SK-N-SH (cell line): ENCODE data around the gene EIF5. TPM values are rescaled to one million over a fixed set of nuclear protein-coding genes. Genes with fewer than 3 reads are reported as not detected.

Experiments
- CTCF ChIA-PET: fragments of 300-600, 350-600 bp; formaldehyde crosslinking; extraction: SDS; loops from one replicate; lab custom pipeline; 2021; lab: Yijun Ruan, JAX
- POLR2A ChIA-PET: fragments of 350-600 bp; sonication (Branson Sonifier 250); formaldehyde crosslinking; extraction: SDS; loops from one replicate; lab custom pipeline; 2020; ENCODE audit warnings: antibody characterized with exemption, inconsistent platforms; lab: Yijun Ruan, JAX
- DNase-seq: peaks from one replicate; pipeline ENCODE4 v3.0.0; 2012
- H2AFZ ChIP-seq: fragments of 200-600 bp; sonication (generic); 2 replicates; pipeline ENCODE4 v1.8.1; 2016; ENCODE audit warnings: antibody characterized with exemption, mild to moderate bottlenecking, low read depth
- H3F3A ChIP-seq: fragments of 200-600 bp; sonication (generic); replicated peaks from 2 replicates; pipeline ENCODE3; 2016; ENCODE audit warnings: antibody characterized with exemption, mild to moderate bottlenecking; ENCODE audit not compliant: insufficient read depth
- H3K27ac ChIP-seq, 2 experiments: fragments of 200-500 bp in 1 of 2; fragments of 200-600 bp in 1 of 2; sonication (Bioruptor generic) in 1 of 2; sonication (generic), shearing (Covaris generic) in 1 of 2; 2 replicates each; pipeline versions ENCODE4 v1.5.1 to v1.6.1; 2014 to 2016; ENCODE audit warnings: low read depth in 2 of 2, inconsistent platforms in 1 of 2, low read length in 1 of 2, mild to moderate bottlenecking in 1 of 2, mixed read lengths in 1 of 2
- H3K27me3 ChIP-seq: fragments of 200-600 bp; sonication (generic), shearing (Covaris generic); 2 replicates; pipeline ENCODE4 v1.6.1; 2016; ENCODE audit warnings: mixed run types; ENCODE audit not compliant: insufficient read depth
- H3K36me3 ChIP-seq, 2 experiments: fragments of 200-500 bp in 1 of 2; fragments of 200-600 bp in 1 of 2; sonication (Bioruptor generic) in 1 of 2; sonication (generic) in 1 of 2; replicated peaks in 1 of 2; 2 replicates each; pipeline versions ENCODE3 to v1.5.1; 2014 to 2016; ENCODE audit warnings: low read length in 1 of 2, mild to moderate bottlenecking in 1 of 2; ENCODE audit not compliant: insufficient read depth in 2 of 2, control insufficient read depth in 1 of 2
- H3K4me1 ChIP-seq, 2 experiments: fragments of 200-500 bp in 1 of 2; fragments of 200-600 bp in 1 of 2; sonication (Bioruptor generic) in 1 of 2; sonication (generic), shearing (Covaris generic) in 1 of 2; 2 replicates each; pipeline versions ENCODE4 v1.5.1 to v1.6.1; 2014 to 2016; ENCODE audit warnings: low read depth in 1 of 2, low read length in 1 of 2, mixed run types in 1 of 2; ENCODE audit not compliant: insufficient read depth in 2 of 2, control insufficient read depth in 1 of 2
- H3K4me2 ChIP-seq: fragments of 200-600 bp; sonication (generic), shearing (Covaris generic); 2 replicates; pipeline ENCODE4 v1.6.1; 2017; ENCODE audit warnings: mixed run types
- H3K4me3 ChIP-seq, 2 experiments: fragments of 200-500 bp in 1 of 2; fragments of 200-600 bp in 1 of 2; sonication (Bioruptor generic) in 1 of 2; sonication (generic), shearing (Covaris generic) in 1 of 2; 2 replicates each; pipeline versions ENCODE4 v1.5.1 to v1.8.1; 2014 to 2016; ENCODE audit warnings: low read depth in 2 of 2, inconsistent platforms in 1 of 2, low read length in 1 of 2, mild to moderate bottlenecking in 1 of 2, mixed read lengths in 1 of 2, moderate library complexity in 1 of 2
- H3K79me2 ChIP-seq: fragments of 200-600 bp; sonication (generic); 2 replicates; pipeline ENCODE4 v1.8.1; 2017; ENCODE audit warnings: mild to moderate bottlenecking; ENCODE audit not compliant: insufficient read depth
- H3K9ac ChIP-seq: fragments of 200-600 bp; sonication (generic); 2 replicates; pipeline ENCODE4 v1.6.1; 2017; ENCODE audit warnings: mixed run types
- H3K9me2 ChIP-seq: fragments of 200-600 bp; sonication (generic); 2 replicates; pipeline ENCODE4 v1.6.1; 2017; ENCODE audit warnings: mixed run types
- H3K9me3 ChIP-seq: fragments of 200-600 bp; sonication (generic); 2 replicates; pipeline ENCODE4 v1.6.1; 2017; ENCODE audit warnings: mixed run types, mild to moderate bottlenecking, moderate library complexity
- H4K20me1 ChIP-seq: fragments of 200-600 bp; sonication (generic); 2 replicates; pipeline ENCODE4 v1.6.1; 2017; ENCODE audit warnings: mild to moderate bottlenecking, mixed run types; ENCODE audit not compliant: insufficient read depth
- CHD2 ChIP-seq: fragments of 150-350 bp; IDR thresholded peaks from 2 replicates; pipeline ENCODE4 v1.6.1; 2018; ENCODE audit warnings: low read length; ENCODE audit not compliant: partially characterized antibody
- CTCF ChIP-seq: fragments of 200-600 bp; sonication (generic); IDR thresholded peaks from 2 replicates; pipeline ENCODE4 v1.6.1; 2017; ENCODE audit warnings: antibody characterized with exemption, mild to moderate bottlenecking, moderate library complexity
- ELF1 ChIP-seq: IDR thresholded peaks from 2 replicates; pipeline ENCODE4 v1.4.0; 2012
- EP300 ChIP-seq, 2 experiments: IDR thresholded peaks; 2 replicates each; pipeline versions ENCODE4 v1.4.0 to v1.6.1; 2012; ENCODE audit warnings: borderline replicate concordance in 1 of 2, low read depth in 1 of 2, low read length in 1 of 2
- EZH2phosphoT487 ChIP-seq: fragments of 200-600 bp; sonication (generic); IDR thresholded peaks from 2 replicates; pipeline ENCODE4 v1.6.1; 2017; ENCODE audit warnings: low read depth, mixed run types, mild to moderate bottlenecking, antibody characterized with exemption, moderate library complexity, borderline replicate concordance
- GABPA ChIP-seq: IDR thresholded peaks from 2 replicates; pipeline ENCODE4 v1.4.0; 2012; ENCODE audit warnings: low read depth, mild to moderate bottlenecking
- GATA2 ChIP-seq: sonication (generic); formaldehyde crosslinking; IDR thresholded peaks from 2 replicates; pipeline ENCODE4 v1.5.0; 2020; ENCODE audit warnings: mild to moderate bottlenecking, missing genetic modification reagents
- NRF1 ChIP-seq: IDR thresholded peaks from 2 replicates; pipeline ENCODE4 v1.6.1; 2012; ENCODE audit warnings: low read depth, mild to moderate bottlenecking, low read length
- POLR2AphosphoS5 ChIP-seq: IDR thresholded peaks from 2 replicates; pipeline ENCODE4 v1.6.1; 2012; ENCODE audit warnings: low read depth, low read length
- RCOR1 ChIP-seq: fragments of 150-350 bp; IDR thresholded peaks from 2 replicates; pipeline ENCODE4 v1.6.1; 2017; ENCODE audit warnings: antibody characterized with exemption, low read length
- REST ChIP-seq: IDR thresholded peaks from 2 replicates; pipeline ENCODE4 v1.6.1; 2012; ENCODE audit warnings: mild to moderate bottlenecking, low read depth, low read length, moderate library complexity
- RFX5 ChIP-seq: IDR thresholded peaks from 2 replicates; pipeline ENCODE4 v1.6.1; 2012; ENCODE audit warnings: mild to moderate bottlenecking, improper control_type of control experiment, low read length
- SIN3A ChIP-seq: IDR thresholded peaks from 2 replicates; pipeline ENCODE4 v1.6.1; 2012; ENCODE audit warnings: low read depth, mild to moderate bottlenecking, low read length, moderate library complexity, borderline replicate concordance
- TAF1 ChIP-seq: IDR thresholded peaks from 2 replicates; pipeline ENCODE4 v1.6.1; 2012; ENCODE audit warnings: low read depth, mild to moderate bottlenecking, low read length, moderate library complexity, borderline replicate concordance
- TEAD4 ChIP-seq: IDR thresholded peaks from 2 replicates; pipeline ENCODE4 v1.4.0; 2012; ENCODE audit warnings: mild to moderate bottlenecking, borderline replicate concordance; ENCODE audit not compliant: insufficient read depth
- YY1 ChIP-seq: IDR thresholded peaks from 2 replicates; pipeline ENCODE4 v1.4.0; 2012; ENCODE audit warnings: low read depth, mild to moderate bottlenecking
- WGBS: methylation state at CpG from one replicate; pipeline ENCODE4 v1.1.6; 2017; ENCODE audit warnings: low lambda C conversion rate; 5-methylcytosine and 5-hydroxymethylcytosine counted together
- polyA plus RNA-seq, 3 experiments: library from polyadenylated mRNA; depleted of rRNA; stranded (reverse); fragments of >200 nt; gene quantifications; 2 replicates each; pipeline ENCODE4 v1.2.3, GENCODE V29; 2012
- TF ChIP-seq, protein P1 (sequence below): IDR thresholded peaks from 2 replicates; pipeline ENCODE4 v1.4.0; 2012; ENCODE audit warnings: low read depth, borderline replicate concordance
- TF ChIP-seq, protein P2 (sequence below): IDR thresholded peaks from 2 replicates; pipeline ENCODE4; 2012
- TF ChIP-seq, protein P3 (sequence below): fragments of 150-350 bp; IDR thresholded peaks from 2 replicates; pipeline ENCODE4 v1.6.1; 2016; ENCODE audit warnings: mild to moderate bottlenecking, low read depth, low read length
- TF ChIP-seq, protein P4 (sequence below): IDR thresholded peaks from 2 replicates; pipeline ENCODE4 v1.4.0; 2012; ENCODE audit warnings: low read depth

Gene EIF5
- polyA plus RNA-seq (2012; rRNA removed), result 120 and 127 TPM in 2 replicates
- 113 and 127 TPM in 2 replicates for polyA plus RNA-seq (2012; cell fraction: cytosol; rRNA removed)
- 93.2 and 207 TPM in 2 replicates for polyA plus RNA-seq (2012; cell fraction: nucleus; rRNA removed)

DNA sequence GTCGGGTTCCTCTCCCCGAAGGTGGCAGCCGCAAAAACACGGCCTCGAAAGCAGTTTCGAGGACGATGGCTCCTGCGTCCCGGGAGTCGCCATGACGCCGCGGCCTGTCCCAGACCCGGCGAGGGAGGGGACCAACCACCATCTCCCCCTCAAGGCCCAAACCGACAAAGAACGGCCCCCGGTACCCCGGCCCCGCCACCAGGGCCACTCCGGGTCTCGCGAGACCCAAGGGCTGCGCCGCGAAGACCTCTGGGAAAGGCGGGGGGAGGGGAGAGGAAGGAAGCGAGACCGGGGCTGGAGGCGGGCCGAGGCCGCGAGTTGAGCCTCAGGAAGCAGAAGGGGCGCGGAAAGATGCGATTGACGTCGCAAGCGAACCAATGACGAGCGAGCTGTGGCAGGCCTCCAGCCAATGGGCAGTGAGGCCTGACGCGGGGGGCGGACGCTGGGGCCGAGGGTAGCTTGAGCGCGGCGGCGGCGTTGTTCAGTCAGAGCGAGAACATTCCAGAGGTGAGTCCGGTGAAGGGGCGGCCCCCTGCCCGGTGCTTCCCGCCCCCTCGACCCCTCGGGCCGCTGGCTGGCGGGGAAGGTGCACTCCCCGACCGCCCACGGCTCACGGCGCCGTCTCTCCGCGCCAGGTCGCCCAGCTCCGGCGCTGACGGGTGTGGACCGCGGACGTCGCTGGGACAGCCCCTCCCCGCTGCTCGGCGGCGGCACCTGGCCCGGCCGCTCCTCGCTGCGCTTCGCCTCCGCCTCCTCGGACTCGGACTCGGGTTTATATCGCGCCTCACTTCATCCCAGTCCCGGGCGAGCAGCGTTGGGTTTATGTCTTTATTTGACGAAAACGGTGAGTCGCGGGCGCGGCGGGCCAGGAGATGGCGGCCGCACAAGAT is at the start of gene EIF5:
EIF5 (plus strand) TSS at position 484 of the 890 bp plus-strand sequence. CDS start 1,624 bp downstream, outside the sequence.
- Histone ChIP-seq H3K4me2 (peak within 1 kb of the TSS; percentile 96), H3K27me3 (no peaks in the 10 kb centered on the region), H4K20me1 (peaks cover 42% of the 10 kb centered on the region), H3K27ac (peak within 1 kb of the TSS; percentile 97 to 98), H3F3A (peaks cover 30% of the 10 kb centered on the region), H3K9me3 (no peaks in the 10 kb centered on the region), H3K4me3 (peak within 1 kb of the TSS; percentile 83 to 94), H3K79me2 (peaks cover 61% of the 10 kb centered on the region), H3K36me3 (peaks cover 38 to 40% of the 10 kb centered on the region in 2 experiments), H2AFZ (peak within 1 kb of the TSS; percentile 56; the same call in 1 of the 2 replicates), H3K9me2 (no peaks in the 10 kb centered on the region), H3K4me1 (peaks cover 12 to 15% of the 10 kb centered on the region in 2 experiments), H3K9ac (peak within 1 kb of the TSS; percentile 100)
- WGBS, result 3% methylated on average over 17 of the region's 103 CpGs
- CTCF ChIA-PET, result interaction anchor here (0.7 to 0.9 kb wide), 3 partner anchors 57 to 277 kb away, joined by 3 to 4 read pairs (median 4); no protein-coding TSS in a partner anchor
- POLR2A ChIA-PET, result interaction anchor here (0.9 to 3.2 kb wide), 7 partner anchors 9 to 187 kb away, joined by 3 to 21 read pairs (median 5); partner anchors contain the start of gene MARK3
- peak; percentile 99 for DNase-seq
- TF ChIP-seq RCOR1, result no peak
- peak; percentile 98 for TF ChIP-seq POLR2AphosphoS5
- TF ChIP-seq EP300 (IDR thresholded peaks at IDR 0.05; ENCODE audit: borderline replicate concordance in 1 of 2, low read depth in 1 of 2, low read length in 1 of 2), result peak in 1 of 2 experiments; percentile 48; a peak in 1 of 4 replicates
- 0 out of 2 replicates have a peak, but pooled peaks have one; percentile 13 for TF ChIP-seq CTCF
- TF ChIP-seq NRF1, result no peak
- TF ChIP-seq, protein P1, sequence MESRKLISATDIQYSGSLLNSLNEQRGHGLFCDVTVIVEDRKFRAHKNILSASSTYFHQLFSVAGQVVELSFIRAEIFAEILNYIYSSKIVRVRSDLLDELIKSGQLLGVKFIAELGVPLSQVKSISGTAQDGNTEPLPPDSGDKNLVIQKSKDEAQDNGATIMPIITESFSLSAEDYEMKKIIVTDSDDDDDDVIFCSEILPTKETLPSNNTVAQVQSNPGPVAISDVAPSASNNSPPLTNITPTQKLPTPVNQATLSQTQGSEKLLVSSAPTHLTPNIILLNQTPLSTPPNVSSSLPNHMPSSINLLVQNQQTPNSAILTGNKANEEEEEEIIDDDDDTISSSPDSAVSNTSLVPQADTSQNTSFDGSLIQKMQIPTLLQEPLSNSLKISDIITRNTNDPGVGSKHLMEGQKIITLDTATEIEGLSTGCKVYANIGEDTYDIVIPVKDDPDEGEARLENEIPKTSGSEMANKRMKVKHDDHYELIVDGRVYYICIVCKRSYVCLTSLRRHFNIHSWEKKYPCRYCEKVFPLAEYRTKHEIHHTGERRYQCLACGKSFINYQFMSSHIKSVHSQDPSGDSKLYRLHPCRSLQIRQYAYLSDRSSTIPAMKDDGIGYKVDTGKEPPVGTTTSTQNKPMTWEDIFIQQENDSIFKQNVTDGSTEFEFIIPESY, result peak; percentile 99
- peak; percentile 80 for TF ChIP-seq SIN3A
- TF ChIP-seq, protein P2, sequence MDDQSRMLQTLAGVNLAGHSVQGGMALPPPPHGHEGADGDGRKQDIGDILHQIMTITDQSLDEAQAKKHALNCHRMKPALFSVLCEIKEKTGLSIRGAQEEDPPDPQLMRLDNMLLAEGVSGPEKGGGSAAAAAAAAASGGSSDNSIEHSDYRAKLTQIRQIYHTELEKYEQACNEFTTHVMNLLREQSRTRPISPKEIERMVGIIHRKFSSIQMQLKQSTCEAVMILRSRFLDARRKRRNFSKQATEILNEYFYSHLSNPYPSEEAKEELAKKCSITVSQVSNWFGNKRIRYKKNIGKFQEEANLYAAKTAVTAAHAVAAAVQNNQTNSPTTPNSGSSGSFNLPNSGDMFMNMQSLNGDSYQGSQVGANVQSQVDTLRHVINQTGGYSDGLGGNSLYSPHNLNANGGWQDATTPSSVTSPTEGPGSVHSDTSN, result peak; percentile 99
- peak; percentile 82 for TF ChIP-seq GABPA
- no peak for TF ChIP-seq REST
- TF ChIP-seq, protein P3, sequence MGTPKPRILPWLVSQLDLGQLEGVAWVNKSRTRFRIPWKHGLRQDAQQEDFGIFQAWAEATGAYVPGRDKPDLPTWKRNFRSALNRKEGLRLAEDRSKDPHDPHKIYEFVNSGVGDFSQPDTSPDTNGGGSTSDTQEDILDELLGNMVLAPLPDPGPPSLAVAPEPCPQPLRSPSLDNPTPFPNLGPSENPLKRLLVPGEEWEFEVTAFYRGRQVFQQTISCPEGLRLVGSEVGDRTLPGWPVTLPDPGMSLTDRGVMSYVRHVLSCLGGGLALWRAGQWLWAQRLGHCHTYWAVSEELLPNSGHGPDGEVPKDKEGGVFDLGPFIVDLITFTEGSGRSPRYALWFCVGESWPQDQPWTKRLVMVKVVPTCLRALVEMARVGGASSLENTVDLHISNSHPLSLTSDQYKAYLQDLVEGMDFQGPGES, result peak; percentile 78
- peak; percentile 100 for TF ChIP-seq CHD2
- peak; percentile 87 for TF ChIP-seq YY1
- TF ChIP-seq, protein P4, sequence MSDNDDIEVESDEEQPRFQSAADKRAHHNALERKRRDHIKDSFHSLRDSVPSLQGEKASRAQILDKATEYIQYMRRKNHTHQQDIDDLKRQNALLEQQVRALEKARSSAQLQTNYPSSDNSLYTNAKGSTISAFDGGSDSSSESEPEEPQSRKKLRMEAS, result peak; percentile 44
- 0 out of 2 replicates have a peak, but pooled peaks have one; percentile 45 for TF ChIP-seq TEAD4
- TF ChIP-seq EZH2phosphoT487, result no peak
- no peak for TF ChIP-seq GATA2 (CRISPR knock-in tag)
- TF ChIP-seq RFX5, result 0 out of 2 replicates have a peak, but pooled peaks have one; percentile 7
- TF ChIP-seq ELF1, result peak; percentile 77
- peak; percentile 94 for TF ChIP-seq TAF1
